ENCODE measurements around the gene ARID1A. TPM values are rescaled to one million over a fixed set of nuclear protein-coding genes. Genes with fewer than 3 reads are reported as not detected.

The ARID1A gene
- total and polyA plus RNA-seq, 9 of the 15 experiments (the other 6 are each of a cell fraction or from before 2014, with no cell fraction given), result 8.3 to 88.3 (median 22.5) TPM

- no peak for TF ChIP-seq CC2D1A (IDR thresholded peaks at IDR 0.05)
- TF ChIP-seq GATAD2A (IDR thresholded peaks at IDR 0.05), result no peak
- TF ChIP-seq ZBTB2 (IDR thresholded peaks at IDR 0.05), result no peak
- TF ChIP-seq SIRT6 (IDR thresholded peaks at IDR 0.05; ENCODE audit: low read depth, low read length), result no peak
- TF ChIP-seq TFAP4 (CRISPR knock-in tag; IDR thresholded peaks at IDR 0.05; ENCODE audit: borderline replicate concordance), result peak; percentile 40; the same call in 1 of the 2 replicates
- no peak for TF ChIP-seq RCOR1 (IDR thresholded peaks at IDR 0.05; ENCODE audit: borderline replicate concordance in 1 of 2, low read depth in 2 of 2, low read length in 2 of 2)
- TF ChIP-seq CBX3 (IDR thresholded peaks at IDR 0.05; ENCODE audit: borderline replicate concordance in 1 of 2, low read length in 2 of 2), result no peak
- no peak for TF ChIP-seq PYGO2 (tag; IDR thresholded peaks at IDR 0.05)
- no peak for TF ChIP-seq ZZZ3 (IDR thresholded peaks at IDR 0.05)
- TF ChIP-seq PTTG1 (tag; IDR thresholded peaks at IDR 0.05; ENCODE audit: low read depth), result no peak
- TF ChIP-seq GTF2E2 (tag; IDR thresholded peaks at IDR 0.05), result no peak
- TF ChIP-seq RBFOX2 (IDR thresholded peaks at IDR 0.05; ENCODE audit: low read depth, low read length), result peak; percentile 78
- no peak for TF ChIP-seq LCOR (CRISPR knock-in tag; IDR thresholded peaks at IDR 0.05)
- no peak for TF ChIP-seq ESRRB (CRISPR knock-in tag; IDR thresholded peaks at IDR 0.05; ENCODE audit: borderline replicate concordance)
- no peak for TF ChIP-seq ZNF584 (CRISPR knock-in tag; IDR thresholded peaks at IDR 0.05; ENCODE audit: low read depth)
- peak; percentile 82 for TF ChIP-seq SRSF3 (IDR thresholded peaks at IDR 0.05; ENCODE audit: insufficient read depth, low read length)
- TF ChIP-seq SP1 (CRISPR knock-in tag; IDR thresholded peaks at IDR 0.05), result peak; percentile 43; the same call in 1 of the 2 replicates
- TF ChIP-seq GABPA (tag; conservative IDR thresholded peaks at IDR 0.05; ENCODE audit: low read depth), result no peak
- peak; percentile 63; the same call in 1 of the 2 replicates for TF ChIP-seq ZBTB9 (CRISPR knock-in tag; IDR thresholded peaks at IDR 0.05)
- TF ChIP-seq CLOCK (CRISPR knock-in tag; IDR thresholded peaks at IDR 0.05; ENCODE audit: borderline replicate concordance), result no peak
- peak; percentile 45 to 74; a peak in 2 of 4 replicates for TF ChIP-seq MAZ (CRISPR knock-in tag; conservative IDR thresholded peaks at IDR 0.05 in 1 of 2, IDR thresholded peaks at IDR 0.05 in 1 of 2)
These were observed 1.0 kb downstream of the ARID1A start (continued) for GRCh38 chr1:26696654-26697430.

Data from K562 (cell line).